Femur (tissue), 1 donor: Measurements from ENCODE around the gene CFAP43.
A peak's percentile ranks its signal among the peaks of the same experiment; 100 is the strongest.

Experiments
- DNase-seq: peaks from one replicate; pipeline ENCODE4 v3.0.0-alpha.2; 2017

Gene CFAP43

GRCh38 chr10:104130041-104130440, 102.1 kb downstream of the CFAP43 start:
- no peak for DNase-seq

GRCh38 chr10:104128214-104128613, 104.0 kb downstream of the CFAP43 start:
- no peak for DNase-seq

DNA sequence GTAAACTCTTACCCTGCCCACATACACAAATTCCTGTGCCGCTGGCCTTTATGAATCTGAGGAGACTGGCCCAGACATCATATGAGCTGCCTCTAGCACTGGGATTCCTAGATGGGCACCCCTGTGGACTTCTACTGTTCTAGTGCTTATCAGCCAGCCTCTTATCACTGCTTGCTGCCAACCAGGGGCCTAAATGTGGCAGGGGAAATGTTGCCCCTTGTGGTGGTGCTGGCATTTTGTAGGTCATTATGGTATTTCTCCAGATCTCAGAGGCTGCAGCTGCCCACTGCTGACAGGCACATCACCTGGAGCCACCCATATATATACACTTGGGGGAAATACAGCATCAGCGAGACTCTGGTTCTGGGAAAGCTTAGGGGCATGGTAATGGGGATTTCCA, 104.8 kb downstream of the CFAP43 start:
- no peak for DNase-seq

DNA sequence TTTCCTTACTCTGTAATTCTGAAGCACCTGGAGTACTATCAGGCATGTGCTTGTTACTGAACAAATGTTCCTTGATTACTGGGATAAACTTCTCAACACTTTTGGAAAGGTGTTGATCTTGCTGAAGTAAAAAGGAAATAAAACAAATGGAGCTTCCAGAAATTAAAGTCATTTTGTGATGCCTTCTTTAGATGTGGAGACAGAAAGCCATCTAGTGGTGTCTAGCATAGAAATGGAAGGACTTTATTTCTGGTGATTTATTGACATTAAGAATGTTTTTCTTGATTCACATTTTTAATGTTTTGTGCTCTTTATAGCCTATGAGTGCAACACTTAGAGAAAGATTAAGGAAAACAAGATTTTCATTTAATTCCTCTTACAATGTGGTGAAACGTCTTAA, 108.8 kb downstream of the CFAP43 start:
- no peak for DNase-seq

DNA sequence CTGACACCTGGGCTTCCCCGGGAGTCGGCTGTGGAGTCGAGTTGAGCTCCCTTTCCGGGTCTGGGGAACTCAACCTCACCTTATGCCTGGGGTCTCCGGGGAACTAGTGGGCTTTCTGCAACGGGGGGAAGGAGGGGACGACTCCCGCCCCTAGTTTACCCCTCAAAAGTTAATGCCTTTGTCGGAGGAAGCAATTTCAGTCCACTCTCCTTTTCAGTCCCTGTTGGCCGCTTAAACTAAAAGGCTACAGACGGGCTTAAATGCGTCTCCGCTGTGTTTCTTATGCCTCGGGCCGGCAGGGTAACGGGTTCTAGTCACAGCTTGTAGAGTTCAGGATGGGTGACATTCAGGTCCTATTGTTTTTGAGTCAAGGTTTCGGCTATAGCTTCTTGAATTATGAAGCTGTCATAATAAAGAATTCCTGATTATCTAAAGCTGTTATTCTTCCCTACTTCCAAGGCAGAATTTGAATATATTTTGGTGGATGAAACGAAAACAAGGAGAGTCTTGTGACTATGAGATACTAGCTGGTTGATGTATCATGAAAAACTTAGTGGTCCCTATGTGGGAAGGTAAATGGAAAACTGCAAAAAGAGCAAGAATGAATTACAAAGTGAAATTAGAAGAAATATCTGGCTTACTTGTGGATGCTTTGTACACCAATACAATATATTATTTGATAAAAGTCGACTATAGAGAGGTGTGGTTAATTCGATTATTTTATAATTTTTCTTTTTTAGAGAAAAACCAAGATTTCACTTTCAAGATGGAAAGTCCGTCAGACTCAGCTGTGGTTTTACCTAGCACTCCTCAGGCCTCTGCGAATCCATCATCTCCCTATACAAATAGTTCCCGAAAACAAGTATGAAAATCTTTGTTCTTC, 109.7 kb downstream of the CFAP43 start:
- no peak for DNase-seq

GRCh38 chr10:104121485-104122224, 110.5 kb downstream of the CFAP43 start, which contains the start of gene SFR1:
SFR1 (plus strand) TSS chr10:104122171; CDS start chr10:104122184, 13 bp downstream.
- peak; percentile 99 for DNase-seq

- DNase-seq: peak; percentile 94
Observed at GRCh38 chr10:104120903-104121484, 111.2 kb downstream of the CFAP43 start.

DNA sequence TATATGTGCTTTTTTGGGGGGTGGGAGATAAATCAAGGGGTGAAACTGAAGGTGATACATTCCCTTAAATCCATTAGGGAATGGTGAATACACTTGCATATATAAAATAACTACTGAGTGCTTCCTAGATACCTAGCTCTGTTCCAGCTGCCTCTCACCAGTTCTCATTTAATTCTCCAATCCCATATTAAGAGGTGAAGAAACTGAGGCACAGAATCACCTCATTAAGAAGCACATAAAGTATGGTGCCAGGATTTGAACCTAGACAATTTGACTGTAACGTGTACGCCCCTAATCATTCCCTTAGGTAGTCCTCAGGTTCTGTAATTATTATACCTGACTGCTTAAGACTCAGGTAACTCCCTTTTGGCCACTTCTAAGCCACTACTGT, 111.7 kb downstream of the CFAP43 start:
- DNase-seq: no peak

DNA sequence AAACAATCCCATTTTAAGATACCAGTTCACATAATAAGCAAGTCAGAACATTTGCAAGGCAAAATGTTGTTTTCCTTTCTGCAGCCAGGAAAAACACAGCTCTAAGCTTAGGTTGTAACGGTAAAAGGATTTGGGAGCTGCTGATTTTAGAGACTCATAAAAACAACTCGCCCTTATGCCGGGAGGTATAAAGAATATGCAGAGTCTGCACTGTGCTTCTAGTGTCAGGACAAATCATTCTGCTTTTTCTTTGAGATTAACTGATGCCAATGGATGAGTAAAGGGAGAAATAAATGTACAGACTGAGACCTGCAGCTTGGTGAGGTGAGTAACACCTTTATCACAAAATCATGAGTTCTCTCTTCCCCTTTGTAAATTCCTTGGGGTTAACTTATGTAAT, 112.2 kb downstream of the CFAP43 start:
- no peak for DNase-seq

GRCh38 chr10:104117839-104118323, 114.3 kb downstream of the CFAP43 start:
- DNase-seq: no peak

DNA sequence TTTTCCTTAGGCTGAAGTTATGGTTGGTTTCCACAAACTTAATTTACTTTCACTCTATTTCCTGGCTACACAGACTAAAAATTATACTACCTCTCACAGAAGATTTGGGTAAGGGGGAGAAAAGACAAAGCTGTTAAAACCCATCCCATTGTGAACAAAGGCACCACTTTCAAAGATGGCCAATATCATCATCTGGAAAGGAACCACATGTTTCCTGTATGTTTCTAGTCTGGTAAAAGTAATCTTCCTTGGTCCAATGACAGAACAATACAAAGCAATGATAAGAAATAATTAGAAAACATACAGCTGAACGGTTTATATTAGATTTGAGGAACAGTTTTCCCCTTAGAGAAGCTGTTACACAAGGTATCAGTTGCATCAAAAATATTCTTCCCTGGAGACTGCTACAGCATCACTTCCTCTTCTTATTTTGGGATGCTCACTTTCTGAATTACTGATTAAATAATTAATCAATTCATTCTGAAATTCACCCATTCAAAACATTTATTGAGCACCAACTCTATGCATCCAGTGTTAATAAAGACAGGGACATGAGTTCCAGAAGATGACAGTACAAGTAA, 118.7 kb downstream of the CFAP43 start:
- DNase-seq: no peak

DNA sequence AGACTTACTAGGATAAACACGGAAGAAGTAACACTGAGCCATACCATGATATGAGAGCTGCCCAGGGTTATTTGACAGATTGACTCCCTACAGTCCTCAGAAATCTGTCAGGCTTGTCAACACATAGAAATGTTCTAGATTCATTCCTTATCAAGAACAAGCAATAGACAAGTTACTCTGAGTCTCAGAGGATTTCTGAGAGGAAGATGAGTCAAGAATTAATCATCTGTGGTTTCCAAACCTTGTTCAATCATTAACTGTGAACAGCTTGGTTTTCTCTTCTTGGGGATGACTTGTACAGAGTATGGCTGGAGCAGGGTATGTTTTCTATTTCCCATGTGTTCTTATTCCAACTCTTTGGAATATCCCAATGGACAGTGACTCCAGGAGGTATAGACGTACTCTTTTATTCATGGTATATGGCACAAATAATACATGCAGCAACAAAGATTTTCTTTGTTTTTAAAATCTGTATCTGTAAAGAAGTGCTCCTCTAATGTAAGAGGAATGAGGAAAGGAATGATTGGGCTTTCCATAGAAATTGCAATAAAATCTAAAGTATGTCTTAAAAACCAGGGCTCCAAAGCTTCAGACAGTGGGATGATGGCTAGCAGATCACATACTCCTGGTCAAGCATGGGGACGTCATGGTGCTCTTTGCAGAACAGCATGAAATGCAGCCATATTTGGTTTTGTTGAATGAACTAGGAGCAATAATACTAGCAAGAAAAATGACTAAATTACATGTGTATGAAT, 122.1 kb downstream of the CFAP43 start:
- no peak for DNase-seq

DNA sequence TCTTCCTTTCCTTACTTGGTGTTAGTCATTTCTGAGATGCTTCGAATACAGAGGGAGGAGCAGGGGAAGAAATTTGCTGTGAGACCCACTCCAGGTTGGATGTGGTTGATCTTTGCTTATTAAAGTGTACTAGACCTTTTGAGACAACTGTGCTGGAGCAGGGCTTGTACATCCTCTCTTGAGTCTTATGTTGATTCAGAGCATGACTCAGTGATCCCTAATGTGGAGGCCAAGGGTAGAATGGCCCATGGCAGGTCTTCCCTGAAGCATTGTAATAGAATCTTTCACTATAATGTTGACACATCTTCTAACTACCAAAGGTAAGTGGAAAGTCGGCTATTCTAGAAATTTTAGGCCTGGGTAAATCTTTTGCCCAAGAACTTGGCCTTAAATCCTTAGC, 127.2 kb downstream of the CFAP43 start:
- no peak for DNase-seq

GRCh38 chr10:104104418-104104817, 127.7 kb downstream of the CFAP43 start:
- DNase-seq: no peak

GRCh38 chr10:104103956-104104355, 128.2 kb downstream of the CFAP43 start:
- no peak for DNase-seq

DNA sequence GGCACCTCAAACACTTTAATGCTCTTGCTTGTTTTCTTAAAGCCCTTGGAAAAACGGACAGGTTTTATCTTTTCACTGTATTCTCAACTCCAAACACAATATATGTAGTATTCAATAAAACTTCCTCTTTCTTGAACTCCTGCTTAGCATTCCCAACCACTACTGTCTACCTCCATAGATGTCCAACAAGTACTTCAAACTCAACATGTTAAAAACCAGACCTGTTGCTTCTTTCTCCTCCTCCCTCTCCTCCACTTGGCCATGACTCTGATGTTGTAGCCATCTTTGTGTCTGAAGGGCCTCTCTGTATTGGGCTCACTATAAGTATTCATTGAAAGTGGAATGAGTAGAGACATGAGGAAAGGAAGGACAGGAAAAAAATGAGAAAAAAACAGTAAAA, 130.3 kb downstream of the CFAP43 start:
- no peak for DNase-seq

GRCh38 chr10:104100795-104101194, 131.4 kb downstream of the CFAP43 start:
- no peak for DNase-seq

GRCh38 chr10:104099941-104100340, 132.2 kb downstream of the CFAP43 start:
- DNase-seq: no peak

GRCh38 chr10:104099269-104099668, 132.9 kb downstream of the CFAP43 start:
- no peak for DNase-seq

GRCh38 chr10:104098358-104098925, 133.7 kb downstream of the CFAP43 start:
- DNase-seq: no peak

DNA sequence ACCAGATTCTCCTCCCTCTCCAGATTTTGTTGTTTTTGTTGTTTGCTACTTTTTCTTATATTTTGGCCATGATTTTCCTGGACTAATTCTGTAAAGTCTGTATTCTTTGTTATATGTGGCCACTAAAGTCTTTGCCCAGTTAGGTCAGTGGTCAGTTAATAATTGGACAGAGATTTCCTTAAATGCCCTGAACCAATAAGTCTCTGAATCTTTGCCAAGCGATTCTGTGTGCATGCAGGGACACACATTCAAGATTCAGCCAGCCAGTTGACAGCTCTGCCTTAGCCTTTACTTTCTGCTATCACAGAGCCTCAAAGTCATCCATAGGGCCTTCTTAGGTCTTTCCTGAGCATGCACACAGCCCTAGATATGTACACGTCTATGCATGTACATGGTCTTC, 135.5 kb downstream of the CFAP43 start:
- DNase-seq: no peak

GRCh38 chr10:104092749-104093148, 139.4 kb downstream of the CFAP43 start:
- DNase-seq: no peak
